Muscle layer of colon (tissue), 2 donors: ENCODE measurements around the gene LRRC8E.
A peak's percentile ranks its signal among the peaks of the same experiment; 100 is the strongest.

Source experiments
- H3K27ac ChIP-seq: one replicate; pipeline ENCODE4 v1.7.0; 2013; ENCODE audit warnings: low read depth, mild to moderate bottlenecking, low read length, moderate library complexity
- H3K27me3 ChIP-seq, 2 donors: one replicate each; pipeline ENCODE4 v1.7.0; 2013; ENCODE audit warnings: low read length in 2 of 2, mild to moderate bottlenecking in 2 of 2; ENCODE audit not compliant: insufficient read depth in 2 of 2, control insufficient read depth in 1 of 2
- H3K36me3 ChIP-seq: one replicate; pipeline ENCODE4 v1.7.0; 2013; ENCODE audit warnings: mild to moderate bottlenecking, low read length; ENCODE audit not compliant: insufficient read depth
- H3K4me1 ChIP-seq: one replicate; pipeline ENCODE4 v1.7.0; 2013; ENCODE audit warnings: mild to moderate bottlenecking, low read length; ENCODE audit not compliant: insufficient read depth
- H3K4me3 ChIP-seq, 2 donors: one replicate each; pipeline ENCODE4 v1.7.0; 2013; ENCODE audit warnings: low read length in 2 of 2, low read depth in 1 of 2, mild to moderate bottlenecking in 1 of 2, moderate library complexity in 1 of 2
- H3K9ac ChIP-seq: one replicate; pipeline ENCODE4 v1.7.0; 2013; ENCODE audit warnings: low read length
- H3K9me3 ChIP-seq: one replicate; pipeline ENCODE4 v1.7.0; 2013; ENCODE audit warnings: mild to moderate bottlenecking, low read length
- donor health status: abdominal sarcoma.
- donor health status: Adenocarcinoma of cecum.

The LRRC8E gene

DNA sequence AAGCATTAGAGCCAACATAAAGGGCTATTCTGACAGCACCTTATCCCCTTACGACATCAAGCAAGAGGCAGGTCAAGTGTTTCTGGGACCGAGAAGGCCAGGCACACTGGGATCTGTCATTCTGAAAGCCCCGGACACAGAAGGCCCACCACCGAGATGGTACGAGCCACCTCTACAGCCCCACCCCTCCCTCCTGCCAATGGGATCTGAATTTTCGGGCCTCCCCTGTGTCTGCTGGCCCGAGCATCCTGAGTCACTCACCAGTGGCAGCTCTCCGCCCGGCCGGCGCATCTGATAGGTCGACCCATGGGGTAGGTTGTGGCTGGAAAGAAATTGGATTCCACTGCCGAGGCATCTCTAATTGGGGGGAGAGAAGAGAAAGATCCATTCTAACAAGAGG, 52.5 kb downstream of the LRRC8E start:
- Histone ChIP-seq H3K36me3 (peaks cover 43% of the 10 kb centered on the region), H3K4me1 (peaks cover 21% of the 10 kb centered on the region), H3K9me3 (no peaks in the 10 kb centered on the region), H3K9ac (no peak overlapping the region), H3K27me3 (no peaks in the 10 kb centered on the region), H3K4me3 (no peak overlapping the region), H3K27ac (no peak overlapping the region)

DNA sequence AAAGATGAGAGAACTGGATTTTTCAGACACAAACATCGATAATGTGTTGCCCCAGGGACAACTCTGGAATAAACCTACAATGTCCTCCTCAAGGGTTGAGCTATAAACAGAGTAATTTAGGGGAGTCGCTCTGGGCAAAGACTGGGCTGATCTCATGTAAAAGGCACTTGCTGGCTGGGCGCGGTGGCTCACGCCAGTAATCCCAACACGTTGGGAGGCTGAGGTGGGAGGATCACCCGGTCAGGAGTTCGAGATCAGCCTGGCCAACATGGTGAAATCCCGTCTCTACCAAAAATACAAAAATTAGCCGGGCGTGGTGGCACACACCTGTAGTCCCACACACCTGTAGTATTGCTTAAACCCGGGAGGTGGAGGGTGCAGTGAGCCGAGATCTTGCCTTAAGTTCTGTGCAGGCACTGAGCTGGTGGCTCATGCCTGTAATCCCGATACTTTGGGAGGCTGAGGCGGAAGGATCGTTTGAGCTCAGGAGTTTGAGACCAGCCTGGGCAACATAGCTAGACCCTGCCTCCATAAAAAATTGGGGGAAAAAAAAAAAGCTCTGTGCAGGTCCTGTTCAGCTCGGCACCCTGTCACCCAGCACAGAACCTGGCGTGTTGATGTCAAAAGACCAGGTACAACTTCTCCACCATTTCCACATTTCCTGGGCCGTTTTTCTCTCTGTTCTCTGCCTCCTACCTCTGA, 53.7 kb downstream of the LRRC8E start:
- peaks cover 31% of the 10 kb centered on the region for H3K36me3 ChIP-seq
- H3K27ac ChIP-seq = no peak overlapping the region
- no peak overlapping the region for H3K9ac ChIP-seq
- no peaks in the 10 kb centered on the region for H3K27me3 ChIP-seq
- peak overlapping the region in 1 of 2 donors; percentile 98 for H3K4me3 ChIP-seq
- no peaks in the 10 kb centered on the region for H3K9me3 ChIP-seq
- H3K4me1 ChIP-seq = peaks cover 21% of the 10 kb centered on the region

DNA sequence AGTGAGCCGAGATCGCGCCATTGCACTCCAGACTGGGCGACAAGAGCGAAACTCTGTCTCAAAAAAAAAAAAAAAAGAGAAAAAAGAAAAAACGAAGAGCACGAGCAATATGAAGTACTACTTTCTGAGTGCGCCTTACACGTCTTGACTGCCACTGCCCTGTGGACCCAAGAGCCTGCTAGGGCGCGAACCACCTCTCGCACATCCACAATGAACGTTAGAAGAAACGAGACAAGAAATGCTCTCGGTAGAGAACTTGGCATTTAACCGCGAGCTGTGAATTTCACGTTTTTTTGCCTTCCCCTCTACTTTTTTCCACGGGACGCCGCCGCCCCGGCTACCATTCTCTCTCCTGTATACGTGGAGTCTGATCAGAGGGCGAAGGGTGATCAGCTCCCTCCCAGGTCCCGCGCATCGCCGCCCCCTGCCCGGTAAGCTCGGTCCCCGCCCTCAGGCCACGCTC, 54.7 kb downstream of the LRRC8E start:
- H3K36me3 ChIP-seq = peaks cover 29% of the 10 kb centered on the region
- H3K27ac ChIP-seq = peak overlapping the region; percentile 73
- H3K4me1 ChIP-seq = peaks cover 21% of the 10 kb centered on the region

DNA sequence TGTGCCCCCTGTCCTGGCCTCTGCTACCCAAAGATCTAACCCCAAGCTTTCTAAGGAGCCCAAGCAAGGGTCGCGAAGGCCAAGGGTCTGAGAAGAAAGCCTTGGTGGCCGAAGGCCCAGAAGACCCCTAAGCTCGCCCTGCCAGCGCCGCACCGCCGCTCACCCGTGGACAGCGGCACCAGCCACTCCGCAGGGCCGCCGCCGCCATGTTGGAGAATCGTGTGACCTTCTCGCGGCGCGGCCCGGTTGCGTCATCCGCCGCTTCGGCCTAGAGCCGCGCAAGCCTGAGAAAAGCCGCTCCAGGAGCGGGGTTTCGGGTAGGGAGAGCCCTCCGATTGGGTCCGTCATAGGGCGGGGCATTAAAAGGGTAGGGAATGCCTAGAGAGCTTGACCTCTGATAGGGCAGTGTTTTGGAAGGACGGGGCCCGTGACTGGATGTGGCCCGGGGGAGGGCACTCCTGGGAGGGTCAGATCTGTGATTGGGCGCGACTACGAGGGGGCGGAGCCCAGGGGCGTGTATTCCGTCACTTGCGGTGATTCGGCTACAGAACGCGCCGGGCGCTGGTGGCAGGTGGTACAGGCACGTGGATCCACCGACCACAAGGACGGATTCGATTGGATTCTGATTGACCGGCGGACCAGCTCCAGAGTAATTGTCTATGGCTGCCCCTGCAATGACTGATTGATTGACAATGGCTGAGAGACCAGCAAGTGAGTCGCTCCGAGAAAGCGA, 55.3 kb downstream of the LRRC8E start, which contains the start of gene TIMM44:
Gene TIMM44 (minus strand): TSS at position 223 of the 733 bp plus-strand sequence. CDS start 15 bp downstream, at position 208.
- H3K27me3 ChIP-seq = no peaks in the 10 kb centered on the region

More for the DNA sequence above, 54.7 kb downstream of the LRRC8E start:
- Histone ChIP-seq H3K9me3 (no peaks in the 10 kb centered on the region), H3K4me3 (peak overlapping the region; percentile 60 to 98), H3K27me3 (no peaks in the 10 kb centered on the region), H3K9ac (peak overlapping the region; percentile 99)

DNA sequence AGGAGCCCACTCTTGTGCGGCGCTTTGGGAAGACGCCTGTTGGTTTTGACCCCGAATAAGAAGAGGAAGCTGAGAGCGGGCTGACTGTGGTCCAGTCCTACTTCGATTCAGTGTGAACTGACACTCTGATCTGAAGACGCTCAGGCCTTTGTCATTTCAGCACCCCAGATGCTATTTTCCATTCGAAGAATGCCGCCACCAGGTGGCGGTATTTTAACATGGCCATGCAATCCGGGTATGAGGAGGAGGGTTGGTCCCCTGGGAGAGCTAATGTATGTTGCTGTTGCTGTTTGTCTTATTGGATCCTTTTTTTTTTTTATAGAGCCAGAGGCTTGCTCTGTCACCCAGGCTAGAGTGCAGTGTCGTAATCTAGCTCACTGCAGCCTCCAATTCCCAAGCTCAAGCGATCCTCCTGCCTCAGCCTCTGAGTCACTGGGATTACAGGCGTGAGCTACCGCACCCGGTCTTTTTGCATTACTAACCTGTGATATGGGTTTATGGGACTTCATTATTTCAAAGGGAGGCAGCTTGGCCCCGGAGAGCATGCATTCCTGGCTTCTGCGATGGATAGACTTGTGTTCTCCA, 56.0 kb downstream of the LRRC8E start:
- no peaks in the 10 kb centered on the region for H3K27me3 ChIP-seq

More for the DNA sequence above, 55.3 kb downstream of the LRRC8E start, which contains the start of gene TIMM44:
- peak within 1 kb of the TSS; percentile 60 to 98 for H3K4me3 ChIP-seq
- peaks cover 24% of the 10 kb centered on the region for H3K36me3 ChIP-seq
- peak within 1 kb of the TSS; percentile 99 for H3K9ac ChIP-seq
- H3K9me3 ChIP-seq = no peaks in the 10 kb centered on the region
- H3K27ac ChIP-seq = peak within 1 kb of the TSS; percentile 81
- peaks cover 21% of the 10 kb centered on the region for H3K4me1 ChIP-seq

DNA sequence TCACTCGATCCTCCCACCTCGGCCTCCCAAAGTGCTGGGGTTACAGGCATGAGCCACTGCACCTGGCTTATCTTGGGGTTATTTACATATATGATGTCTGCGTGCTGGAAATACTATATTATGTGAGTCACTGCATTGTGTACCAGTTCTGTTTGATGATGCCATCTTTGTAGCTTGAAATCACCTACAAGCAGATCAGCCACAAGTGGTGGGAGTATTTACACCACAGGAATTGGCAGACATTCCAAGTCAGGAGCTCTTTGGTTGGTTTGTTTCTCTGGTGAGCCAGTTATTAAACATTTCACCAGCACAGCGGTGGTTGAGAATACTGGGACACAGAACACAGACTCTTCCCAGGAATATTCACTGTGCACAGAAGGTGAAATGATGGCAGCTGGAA, 59.6 kb downstream of the LRRC8E start:
- Histone ChIP-seq H3K9me3 (no peaks in the 10 kb centered on the region), H3K9ac (no peak overlapping the region), H3K27ac (no peak overlapping the region), H3K4me3 (no peak overlapping the region), H3K36me3 (no peaks in the 10 kb centered on the region), H3K4me1 (peaks cover 6% of the 10 kb centered on the region), H3K27me3 (no peaks in the 10 kb centered on the region)

More for the DNA sequence above, 56.0 kb downstream of the LRRC8E start:
- Histone ChIP-seq H3K9ac (no peak overlapping the region), H3K27ac (peak overlapping the region; percentile 81), H3K4me1 (peaks cover 21% of the 10 kb centered on the region), H3K36me3 (peaks cover 24% of the 10 kb centered on the region), H3K4me3 (peak overlapping the region; percentile 58 to 98), H3K9me3 (no peaks in the 10 kb centered on the region)
